SU-DHL-6 (cell line): ENCODE measurements around the gene TAF9B.
"Not testable (repeated sequence)": the region's sequence is repeated elsewhere in the genome, so short reads cannot be mapped to it uniquely, and the experiment has no call there.

Experiments used
- H2AFZ ChIP-seq: fragments of 200-600 bp; sonication (generic); 2 replicates; pipeline ENCODE4 v1.6.1; 2014; ENCODE audit warnings: low read depth, mild to moderate bottlenecking, moderate library complexity, mixed read lengths, antibody characterized with exemption, low read length; ENCODE audit not compliant: severe bottlenecking
- H3F3A ChIP-seq: fragments of 200-600 bp; shearing (Covaris generic); 2 replicates; pipeline ENCODE4 v1.6.0; 2016; ENCODE audit warnings: antibody characterized with exemption, mild to moderate bottlenecking; ENCODE audit not compliant: insufficient read depth
- H3K27ac ChIP-seq: fragments of 200-600 bp; sonication (generic); 2 replicates; pipeline ENCODE4 v1.5.1; 2016; ENCODE audit warnings: low read depth, mild to moderate bottlenecking, low read length, moderate library complexity, mixed read lengths
- H3K27me3 ChIP-seq: fragments of 200-600 bp; sonication (generic), shearing (Covaris generic); 2 replicates; pipeline ENCODE4 v1.6.0; 2014; ENCODE audit warnings: mild to moderate bottlenecking, low read length
- H3K36me3 ChIP-seq: fragments of 200-600 bp; sonication (generic); 2 replicates; pipeline ENCODE4 v1.6.1; 2014; ENCODE audit warnings: mild to moderate bottlenecking, low read length, mixed read lengths
- H3K4me2 ChIP-seq: fragments of 300-600, 200-600 bp; shearing (Covaris generic), sonication (generic); 2 replicates; pipeline ENCODE4 v1.6.0; 2014; ENCODE audit warnings: low read length, low read depth, mild to moderate bottlenecking; ENCODE audit not compliant: poor library complexity, severe bottlenecking
- H3K4me3 ChIP-seq: fragments of 200-600 bp; sonication (generic); 2 replicates; pipeline ENCODE4 v1.5.1; 2014; ENCODE audit warnings: antibody characterized with exemption, low read length, mild to moderate bottlenecking, mixed read lengths; ENCODE audit not compliant: insufficient read depth, poor library complexity, severe bottlenecking
- H3K79me2 ChIP-seq: fragments of 200-600 bp; sonication (generic); 2 replicates; pipeline ENCODE4 v1.6.1; 2014; ENCODE audit warnings: mild to moderate bottlenecking, low read length, moderate library complexity; ENCODE audit not compliant: insufficient read depth
- H3K9ac ChIP-seq: fragments of 200-600 bp; sonication (generic); 2 replicates; pipeline ENCODE4 v1.7.0; 2014; ENCODE audit warnings: mild to moderate bottlenecking, low read length
- H3K9me2 ChIP-seq: fragments of 200-600 bp; sonication (generic); replicated peaks from 2 replicates; pipeline ENCODE4 v1.6.1; 2014; ENCODE audit warnings: low read length; ENCODE audit not compliant: insufficient read depth
- H3K9me3 ChIP-seq: fragments of 200-600 bp; sonication (generic); 2 replicates; pipeline ENCODE4 v1.6.1; 2014; ENCODE audit warnings: low read length, mixed read lengths; ENCODE audit not compliant: insufficient read depth
- H4K20me1 ChIP-seq: fragments of 200-600 bp; sonication (generic); 2 replicates; pipeline ENCODE4 v1.6.1; 2014; ENCODE audit warnings: low read depth, mild to moderate bottlenecking, antibody characterized with exemption, low read length, moderate library complexity, mixed read lengths
- CTCF ChIP-seq: fragments of 200-600 bp; sonication (generic); IDR thresholded peaks from one replicate; pipeline ENCODE4 v1.5.1; 2017; ENCODE audit warnings: antibody characterized with exemption, mild to moderate bottlenecking, low read length, moderate library complexity; ENCODE audit not compliant: insufficient read depth, poor library complexity, severe bottlenecking
- EZH2phosphoT487 ChIP-seq: fragments of 200-600 bp; sonication (generic), shearing (Covaris generic); conservative IDR thresholded peaks from 2 replicates; pipeline ENCODE4 v1.6.1; 2018; ENCODE audit warnings: mild to moderate bottlenecking, antibody characterized with exemption, low read length, moderate library complexity, mixed read lengths

The TAF9B gene

GRCh38 chrX:78092296-78092695 is 47.2 kb downstream of the TAF9B start:
- Histone ChIP-seq H3K27ac (no peak overlapping the region), H3F3A (no peaks in the 10 kb centered on the region), H3K9ac (no peak overlapping the region), H3K9me2 (no peaks in the 10 kb centered on the region), H3K4me3 (no peak overlapping the region), H2AFZ (no peak overlapping the region), H3K9me3 (no peaks in the 10 kb centered on the region), H3K4me2 (no peak overlapping the region), H3K36me3 (no peaks in the 10 kb centered on the region), H3K27me3 (no peaks in the 10 kb centered on the region), H4K20me1 (no peaks in the 10 kb centered on the region), H3K79me2 (no peaks in the 10 kb centered on the region)
- TF ChIP-seq EZH2phosphoT487 = no peak
- TF ChIP-seq CTCF = no peak

- H3K27me3 ChIP-seq, H3K9me3 ChIP-seq, H4K20me1 ChIP-seq, H2AFZ ChIP-seq, H3K4me3 ChIP-seq, H3K9me2 ChIP-seq, H3F3A ChIP-seq, H3K9ac ChIP-seq, H3K79me2 ChIP-seq, H3K36me3 ChIP-seq, H3K27ac ChIP-seq, H3K4me2 ChIP-seq: not testable (repeated sequence)
These were observed 58.0 kb downstream of the TAF9B start for GRCh38 chrX:78081413-78081812.
